Liver (tissue), 9 donors: ENCODE data around the gene SERINC3. TPM values are rescaled to one million over a fixed set of nuclear protein-coding genes. Genes with fewer than 3 reads are reported as not detected.
A peak's percentile ranks its signal among the peaks of the same experiment; 100 is the strongest.

Experiments used
- DNase-seq: peaks from one replicate; pipeline ENCODE4 v3.0.0-alpha.2; 2017; ENCODE audit warnings: low spot score
- H3K27ac ChIP-seq, 2 donors: one replicate each; pipeline ENCODE4 v1.7.0; 2013; ENCODE audit warnings: inconsistent platforms in 2 of 2, low read length in 2 of 2, control low read depth in 1 of 2, low read depth in 1 of 2, mild to moderate bottlenecking in 1 of 2
- H3K27me3 ChIP-seq, 4 donors: one replicate each; pipeline versions ENCODE4 v1.6.1 to v1.7.0; 2013; ENCODE audit warnings: low read length in 3 of 4, inconsistent platforms in 1 of 4, mild to moderate bottlenecking in 1 of 4, moderate library complexity in 1 of 4; ENCODE audit not compliant: control insufficient read depth in 4 of 4, insufficient read depth in 4 of 4
- H3K36me3 ChIP-seq, 4 donors: one replicate each; pipeline versions ENCODE4 v1.6.1 to v1.7.0; 2013; ENCODE audit warnings: low read length in 3 of 4, mild to moderate bottlenecking in 3 of 4, low read depth in 1 of 4, moderate library complexity in 1 of 4; ENCODE audit not compliant: control insufficient read depth in 4 of 4, insufficient read depth in 3 of 4
- H3K4me1 ChIP-seq, 4 donors: one replicate each; pipeline versions ENCODE4 v1.6.1 to v1.7.0; 2013; ENCODE audit warnings: low read length in 3 of 4, mild to moderate bottlenecking in 3 of 4, moderate library complexity in 1 of 4; ENCODE audit not compliant: control insufficient read depth in 4 of 4, insufficient read depth in 4 of 4
- H3K4me3 ChIP-seq, 3 donors: one replicate each; pipeline versions ENCODE4 v1.6.1 to v1.7.0; 2013; ENCODE audit warnings: low read length in 3 of 3, control low read depth in 1 of 3, low read depth in 1 of 3, mild to moderate bottlenecking in 1 of 3
- H3K9ac ChIP-seq, 2 donors: one replicate each; pipeline ENCODE4 v1.7.0; 2013; ENCODE audit warnings: low read length in 2 of 2, mild to moderate bottlenecking in 2 of 2, moderate library complexity in 2 of 2, control low read depth in 1 of 2, low read depth in 1 of 2
- H3K9me3 ChIP-seq, 4 donors: one replicate each; pipeline versions ENCODE4 v1.6.1 to v1.7.0; 2013; ENCODE audit warnings: low read length in 3 of 4; ENCODE audit not compliant: control insufficient read depth in 4 of 4
- EGR1 ChIP-seq, 2 donors: IDR thresholded peaks; 2 replicates each; pipeline ENCODE4 v1.6.1; 2016 to 2018; ENCODE audit warnings: antibody characterized with exemption in 2 of 2, low read depth in 2 of 2
- FOXA1 ChIP-seq: IDR thresholded peaks from 2 replicates; pipeline ENCODE4 v1.6.1; 2016; ENCODE audit warnings: antibody characterized with exemption
- FOXA2 ChIP-seq: IDR thresholded peaks from 2 replicates; pipeline ENCODE4 v1.6.1; 2016; ENCODE audit warnings: antibody characterized with exemption
- GABPA ChIP-seq, 2 donors: IDR thresholded peaks in 1 of 2; conservative IDR thresholded peaks in 1 of 2; 2 replicates each; pipeline ENCODE4 v1.6.1; 2016; ENCODE audit warnings: antibody characterized with exemption in 2 of 2, mild to moderate bottlenecking in 1 of 2, moderate library complexity in 1 of 2
- HNF4A ChIP-seq, 2 donors: conservative IDR thresholded peaks; 2 replicates each; pipeline ENCODE4 v1.6.1; 2016; ENCODE audit warnings: antibody characterized with exemption in 2 of 2, mild to moderate bottlenecking in 2 of 2
- HNF4G ChIP-seq: IDR thresholded peaks from 2 replicates; pipeline ENCODE4 v1.6.1; 2016; ENCODE audit warnings: antibody characterized with exemption
- JUND ChIP-seq, 2 donors: IDR thresholded peaks; 2 replicates each; pipeline ENCODE4 v1.6.1; 2016; ENCODE audit warnings: antibody characterized with exemption in 2 of 2
- NR2F2 ChIP-seq: IDR thresholded peaks from 2 replicates; pipeline ENCODE4 v1.6.1; 2016; ENCODE audit warnings: antibody characterized with exemption
- RAD21 ChIP-seq, 2 donors: IDR thresholded peaks; 2 replicates each; pipeline ENCODE4 v1.6.1; 2016; ENCODE audit warnings: antibody characterized with exemption in 2 of 2, mild to moderate bottlenecking in 2 of 2
- RXRA ChIP-seq, 2 donors: IDR thresholded peaks; 2 replicates each; pipeline ENCODE4 v1.6.1; 2017 to 2018; ENCODE audit warnings: antibody characterized with exemption in 2 of 2, mild to moderate bottlenecking in 1 of 2
- SP1 ChIP-seq: IDR thresholded peaks from 2 replicates; pipeline ENCODE4 v1.6.1; 2018; ENCODE audit warnings: antibody characterized with exemption, mild to moderate bottlenecking
- TAF1 ChIP-seq: conservative IDR thresholded peaks from 2 replicates; pipeline ENCODE4 v1.6.1; 2016; ENCODE audit warnings: antibody characterized with exemption, mild to moderate bottlenecking
- YY1 ChIP-seq: IDR thresholded peaks from 2 replicates; pipeline ENCODE4 v1.6.1; 2016; ENCODE audit warnings: antibody characterized with exemption, mild to moderate bottlenecking
- WGBS: extraction: QIAGEN DNeasy Blood & Tissue Kit; methylation state at CpG from one replicate; pipeline ENCODE4 v1.1.7; 2013; 5-methylcytosine and 5-hydroxymethylcytosine counted together
- polyA plus RNA-seq, 2 donors: library from polyadenylated mRNA; stranded (reverse) in 1 of 2; unstranded in 1 of 2; fragments of 200-250 nt in 1 of 2; fragments of >200 nt in 1 of 2; fragmentation: Nextera tagmentation in 1 of 2; extraction: Ambion mirVana in 1 of 2; gene quantifications; one replicate each; pipeline versions ENCODE4 v1.2.1 to v1.2.3, GENCODE V29; 2013 to 2015
- total RNA-seq, 2 donors: library from RNA; depleted of rRNA; stranded (reverse); fragments of >200 nt; gene quantifications; one replicate each; pipeline ENCODE4 v1.2.3, GENCODE V29; 2014
- TF ChIP-seq, protein P1 (sequence below): IDR thresholded peaks from 2 replicates; pipeline ENCODE4 v1.6.1; 2016; ENCODE audit warnings: antibody characterized with exemption
- TF ChIP-seq, protein P2 (sequence below): IDR thresholded peaks from 2 replicates; pipeline ENCODE4 v1.6.1; 2016; ENCODE audit warnings: antibody characterized with exemption
- TF ChIP-seq, protein P3 (sequence below): fragments of 150-350 bp; IDR thresholded peaks from 2 replicates; pipeline ENCODE4 v1.5.1; 2017; ENCODE audit warnings: improper control_type of control experiment, low read depth, low read length; ENCODE audit not compliant: missing input control
- TF ChIP-seq, protein P4 (sequence below): IDR thresholded peaks from 2 replicates; pipeline ENCODE4 v1.6.1; 2016; ENCODE audit warnings: antibody characterized with exemption, mild to moderate bottlenecking
- TF ChIP-seq, protein P5 (sequence below): IDR thresholded peaks from 2 replicates; pipeline ENCODE4 v1.6.1; 2016; ENCODE audit warnings: antibody characterized with exemption
- donor health status: healthy.
- donor health status: healthy.
- donor health status: healthy.
- donor health status: healthy.
- donor health status: healthy.

The SERINC3 gene
- total and polyA plus RNA-seq, 4 donors = 51.1 to 70.0 (median 58.5) TPM

DNA sequence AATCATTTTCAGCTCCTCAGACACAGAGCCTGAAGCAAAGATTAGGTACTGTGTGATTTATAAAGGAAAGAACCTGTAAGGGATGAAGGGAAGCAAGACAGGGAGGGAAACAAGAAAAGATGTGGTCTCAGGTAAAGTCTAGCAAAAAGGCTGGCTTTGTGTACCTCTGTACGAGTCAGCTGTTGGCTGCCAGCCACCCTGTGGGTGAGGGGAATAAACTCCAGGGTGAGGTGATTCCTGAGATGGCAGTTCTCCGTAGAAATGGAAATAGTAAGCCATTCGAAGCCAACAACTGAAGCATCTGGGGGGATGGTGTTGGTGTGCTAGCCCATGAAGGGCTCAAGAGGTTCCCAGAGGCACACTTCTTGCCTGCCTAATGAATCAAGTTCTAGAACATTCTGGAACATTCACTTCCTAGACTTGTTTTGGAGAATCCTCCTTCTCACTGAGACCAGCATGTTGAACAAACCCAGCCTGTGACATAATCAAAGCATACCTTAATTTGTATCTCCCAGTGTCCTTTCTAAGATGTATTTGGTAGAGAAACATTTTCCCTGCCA, 56.8 kb downstream of the SERINC3 start:
- peak overlapping the region; percentile 92 to 94 for H3K27ac ChIP-seq
- TF ChIP-seq, protein P1, sequence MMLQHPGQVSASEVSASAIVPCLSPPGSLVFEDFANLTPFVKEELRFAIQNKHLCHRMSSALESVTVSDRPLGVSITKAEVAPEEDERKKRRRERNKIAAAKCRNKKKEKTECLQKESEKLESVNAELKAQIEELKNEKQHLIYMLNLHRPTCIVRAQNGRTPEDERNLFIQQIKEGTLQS = no peak
- no peak for TF ChIP-seq EGR1 (IDR thresholded peaks at IDR 0.05; ENCODE audit: low read depth in 2 of 2)
- TF ChIP-seq NR2F2 = no peak
- TF ChIP-seq FOXA2 = peak; percentile 21
- TF ChIP-seq, protein P2, sequence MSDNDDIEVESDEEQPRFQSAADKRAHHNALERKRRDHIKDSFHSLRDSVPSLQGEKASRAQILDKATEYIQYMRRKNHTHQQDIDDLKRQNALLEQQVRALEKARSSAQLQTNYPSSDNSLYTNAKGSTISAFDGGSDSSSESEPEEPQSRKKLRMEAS = peak; percentile 7
- TF ChIP-seq HNF4A (conservative IDR thresholded peaks at IDR 0.05) = peak; percentile 38 to 48
- peak; percentile 79 for TF ChIP-seq YY1
- TF ChIP-seq, protein P3, sequence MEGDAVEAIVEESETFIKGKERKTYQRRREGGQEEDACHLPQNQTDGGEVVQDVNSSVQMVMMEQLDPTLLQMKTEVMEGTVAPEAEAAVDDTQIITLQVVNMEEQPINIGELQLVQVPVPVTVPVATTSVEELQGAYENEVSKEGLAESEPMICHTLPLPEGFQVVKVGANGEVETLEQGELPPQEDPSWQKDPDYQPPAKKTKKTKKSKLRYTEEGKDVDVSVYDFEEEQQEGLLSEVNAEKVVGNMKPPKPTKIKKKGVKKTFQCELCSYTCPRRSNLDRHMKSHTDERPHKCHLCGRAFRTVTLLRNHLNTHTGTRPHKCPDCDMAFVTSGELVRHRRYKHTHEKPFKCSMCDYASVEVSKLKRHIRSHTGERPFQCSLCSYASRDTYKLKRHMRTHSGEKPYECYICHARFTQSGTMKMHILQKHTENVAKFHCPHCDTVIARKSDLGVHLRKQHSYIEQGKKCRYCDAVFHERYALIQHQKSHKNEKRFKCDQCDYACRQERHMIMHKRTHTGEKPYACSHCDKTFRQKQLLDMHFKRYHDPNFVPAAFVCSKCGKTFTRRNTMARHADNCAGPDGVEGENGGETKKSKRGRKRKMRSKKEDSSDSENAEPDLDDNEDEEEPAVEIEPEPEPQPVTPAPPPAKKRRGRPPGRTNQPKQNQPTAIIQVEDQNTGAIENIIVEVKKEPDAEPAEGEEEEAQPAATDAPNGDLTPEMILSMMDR = no peak
- TF ChIP-seq, protein P4, sequence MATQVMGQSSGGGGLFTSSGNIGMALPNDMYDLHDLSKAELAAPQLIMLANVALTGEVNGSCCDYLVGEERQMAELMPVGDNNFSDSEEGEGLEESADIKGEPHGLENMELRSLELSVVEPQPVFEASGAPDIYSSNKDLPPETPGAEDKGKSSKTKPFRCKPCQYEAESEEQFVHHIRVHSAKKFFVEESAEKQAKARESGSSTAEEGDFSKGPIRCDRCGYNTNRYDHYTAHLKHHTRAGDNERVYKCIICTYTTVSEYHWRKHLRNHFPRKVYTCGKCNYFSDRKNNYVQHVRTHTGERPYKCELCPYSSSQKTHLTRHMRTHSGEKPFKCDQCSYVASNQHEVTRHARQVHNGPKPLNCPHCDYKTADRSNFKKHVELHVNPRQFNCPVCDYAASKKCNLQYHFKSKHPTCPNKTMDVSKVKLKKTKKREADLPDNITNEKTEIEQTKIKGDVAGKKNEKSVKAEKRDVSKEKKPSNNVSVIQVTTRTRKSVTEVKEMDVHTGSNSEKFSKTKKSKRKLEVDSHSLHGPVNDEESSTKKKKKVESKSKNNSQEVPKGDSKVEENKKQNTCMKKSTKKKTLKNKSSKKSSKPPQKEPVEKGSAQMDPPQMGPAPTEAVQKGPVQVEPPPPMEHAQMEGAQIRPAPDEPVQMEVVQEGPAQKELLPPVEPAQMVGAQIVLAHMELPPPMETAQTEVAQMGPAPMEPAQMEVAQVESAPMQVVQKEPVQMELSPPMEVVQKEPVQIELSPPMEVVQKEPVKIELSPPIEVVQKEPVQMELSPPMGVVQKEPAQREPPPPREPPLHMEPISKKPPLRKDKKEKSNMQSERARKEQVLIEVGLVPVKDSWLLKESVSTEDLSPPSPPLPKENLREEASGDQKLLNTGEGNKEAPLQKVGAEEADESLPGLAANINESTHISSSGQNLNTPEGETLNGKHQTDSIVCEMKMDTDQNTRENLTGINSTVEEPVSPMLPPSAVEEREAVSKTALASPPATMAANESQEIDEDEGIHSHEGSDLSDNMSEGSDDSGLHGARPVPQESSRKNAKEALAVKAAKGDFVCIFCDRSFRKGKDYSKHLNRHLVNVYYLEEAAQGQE = no peak
- TF ChIP-seq, protein P5, sequence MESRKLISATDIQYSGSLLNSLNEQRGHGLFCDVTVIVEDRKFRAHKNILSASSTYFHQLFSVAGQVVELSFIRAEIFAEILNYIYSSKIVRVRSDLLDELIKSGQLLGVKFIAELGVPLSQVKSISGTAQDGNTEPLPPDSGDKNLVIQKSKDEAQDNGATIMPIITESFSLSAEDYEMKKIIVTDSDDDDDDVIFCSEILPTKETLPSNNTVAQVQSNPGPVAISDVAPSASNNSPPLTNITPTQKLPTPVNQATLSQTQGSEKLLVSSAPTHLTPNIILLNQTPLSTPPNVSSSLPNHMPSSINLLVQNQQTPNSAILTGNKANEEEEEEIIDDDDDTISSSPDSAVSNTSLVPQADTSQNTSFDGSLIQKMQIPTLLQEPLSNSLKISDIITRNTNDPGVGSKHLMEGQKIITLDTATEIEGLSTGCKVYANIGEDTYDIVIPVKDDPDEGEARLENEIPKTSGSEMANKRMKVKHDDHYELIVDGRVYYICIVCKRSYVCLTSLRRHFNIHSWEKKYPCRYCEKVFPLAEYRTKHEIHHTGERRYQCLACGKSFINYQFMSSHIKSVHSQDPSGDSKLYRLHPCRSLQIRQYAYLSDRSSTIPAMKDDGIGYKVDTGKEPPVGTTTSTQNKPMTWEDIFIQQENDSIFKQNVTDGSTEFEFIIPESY = no peak
- TF ChIP-seq GABPA (IDR thresholded peaks at IDR 0.05 in 1 of 2, conservative IDR thresholded peaks at IDR 0.05 in 1 of 2) = no peak
- TF ChIP-seq TAF1 = no peak
- no peak for TF ChIP-seq HNF4G
- TF ChIP-seq JUND (IDR thresholded peaks at IDR 0.05) = no peak
- TF ChIP-seq RXRA (IDR thresholded peaks at IDR 0.05) = peak; percentile 74 to 78
- TF ChIP-seq FOXA1 = no peak
- TF ChIP-seq RAD21 (IDR thresholded peaks at IDR 0.05) = peak; percentile 20 to 32
- TF ChIP-seq SP1 = peak; percentile 66
- peaks cover 25 to 80% (median 64%) of the 10 kb centered on the region in 4 donors for H3K4me1 ChIP-seq
- no peaks in the 10 kb centered on the region for H3K27me3 ChIP-seq
- 21% methylated on average over 3 of the region's 3 CpGs for WGBS
- H3K9ac ChIP-seq = peak overlapping the region; percentile 31 to 88
- no peak overlapping the region for H3K4me3 ChIP-seq
- peak; percentile 67 for DNase-seq
- H3K36me3 ChIP-seq = no peaks in the 10 kb centered on the region
- H3K9me3 ChIP-seq = no peaks in the 10 kb centered on the region
